ENCODE measurements around the gene ADGRG7. TPM values are rescaled to one million over a fixed set of nuclear protein-coding genes. Genes with fewer than 3 reads are reported as not detected.

Gene ADGRG7
- total RNA-seq, 1 donor from 2014 or later = not detected

DNA sequence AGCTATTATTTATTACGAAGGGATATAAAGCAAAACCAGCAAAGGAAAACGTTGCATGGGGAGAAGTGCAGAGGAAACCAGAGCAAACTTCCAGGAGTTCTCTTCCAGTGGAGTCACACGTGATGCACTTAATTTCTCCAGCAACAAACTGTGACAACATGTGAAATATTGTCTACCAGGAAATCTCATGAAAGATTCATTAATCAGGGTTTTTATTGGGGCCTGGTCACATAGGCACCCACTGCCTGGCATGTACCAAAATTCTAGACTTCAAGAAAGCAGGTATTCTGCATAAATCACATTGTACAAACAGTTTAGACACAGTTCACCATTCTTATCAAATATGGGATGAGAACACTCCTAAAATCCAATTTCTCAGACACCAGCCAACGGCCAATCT lies 94.5 kb downstream of the ADGRG7 start:
- TF ChIP-seq, protein P1, sequence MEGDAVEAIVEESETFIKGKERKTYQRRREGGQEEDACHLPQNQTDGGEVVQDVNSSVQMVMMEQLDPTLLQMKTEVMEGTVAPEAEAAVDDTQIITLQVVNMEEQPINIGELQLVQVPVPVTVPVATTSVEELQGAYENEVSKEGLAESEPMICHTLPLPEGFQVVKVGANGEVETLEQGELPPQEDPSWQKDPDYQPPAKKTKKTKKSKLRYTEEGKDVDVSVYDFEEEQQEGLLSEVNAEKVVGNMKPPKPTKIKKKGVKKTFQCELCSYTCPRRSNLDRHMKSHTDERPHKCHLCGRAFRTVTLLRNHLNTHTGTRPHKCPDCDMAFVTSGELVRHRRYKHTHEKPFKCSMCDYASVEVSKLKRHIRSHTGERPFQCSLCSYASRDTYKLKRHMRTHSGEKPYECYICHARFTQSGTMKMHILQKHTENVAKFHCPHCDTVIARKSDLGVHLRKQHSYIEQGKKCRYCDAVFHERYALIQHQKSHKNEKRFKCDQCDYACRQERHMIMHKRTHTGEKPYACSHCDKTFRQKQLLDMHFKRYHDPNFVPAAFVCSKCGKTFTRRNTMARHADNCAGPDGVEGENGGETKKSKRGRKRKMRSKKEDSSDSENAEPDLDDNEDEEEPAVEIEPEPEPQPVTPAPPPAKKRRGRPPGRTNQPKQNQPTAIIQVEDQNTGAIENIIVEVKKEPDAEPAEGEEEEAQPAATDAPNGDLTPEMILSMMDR (IDR thresholded peaks at IDR 0.05) = no peak
- DNase-seq (ENCODE audit: extremely low spot score, unreplicated experiment) = no peak
- H3K4me1 Mint-ChIP-seq (ENCODE audit: unreplicated experiment) = peaks cover 4% of the 10 kb centered on the region
- peaks cover 48% of the 10 kb centered on the region for H3K27me3 Mint-ChIP-seq (ENCODE audit: unreplicated experiment)
- H3K27ac Mint-ChIP-seq (ENCODE audit: unreplicated experiment) = no peak overlapping the region
- H3K9me3 Mint-ChIP-seq (ENCODE audit: unreplicated experiment) = no peaks in the 10 kb centered on the region
- H3K36me3 Mint-ChIP-seq (ENCODE audit: unreplicated experiment) = peaks cover 2% of the 10 kb centered on the region
- no peak overlapping the region for H3K4me3 Mint-ChIP-seq (ENCODE audit: unreplicated experiment)

DNA sequence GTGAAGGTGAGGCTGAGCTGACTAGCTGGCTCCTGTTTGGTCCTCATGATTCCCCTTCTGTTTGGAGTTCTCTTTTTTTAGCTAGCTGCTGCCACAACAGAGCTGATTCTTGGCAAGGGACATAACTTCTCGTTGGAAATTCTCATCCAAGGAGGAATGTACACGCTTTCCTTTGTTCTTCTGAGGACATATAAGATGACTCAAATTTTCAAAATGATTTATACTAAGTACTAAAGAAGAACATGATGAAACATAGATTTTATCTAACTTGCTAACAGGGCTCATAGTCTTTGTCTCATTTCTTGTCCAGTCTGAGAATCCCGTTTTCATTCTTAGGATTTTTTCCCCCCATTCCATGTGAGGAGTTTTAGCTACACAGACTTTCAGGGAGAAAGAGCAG lies 97.0 kb downstream of the ADGRG7 start:
- no peak for DNase-seq (ENCODE audit: extremely low spot score, unreplicated experiment)
- peaks cover 24% of the 10 kb centered on the region for H3K27me3 Mint-ChIP-seq (ENCODE audit: unreplicated experiment)
- no peaks in the 10 kb centered on the region for H3K9me3 Mint-ChIP-seq (ENCODE audit: unreplicated experiment)
- H3K36me3 Mint-ChIP-seq (ENCODE audit: unreplicated experiment) = peaks cover 5% of the 10 kb centered on the region
- H3K4me1 Mint-ChIP-seq (ENCODE audit: unreplicated experiment) = peaks cover 16% of the 10 kb centered on the region
- H3K27ac Mint-ChIP-seq (ENCODE audit: unreplicated experiment) = no peak overlapping the region
- TF ChIP-seq, protein P1 (IDR thresholded peaks at IDR 0.05) = no peak
- H3K4me3 Mint-ChIP-seq (ENCODE audit: unreplicated experiment) = no peak overlapping the region

- DNase-seq (ENCODE audit: extremely low spot score, unreplicated experiment) = no peak
- H3K4me3 Mint-ChIP-seq (ENCODE audit: unreplicated experiment) = peak overlapping the region; percentile 81
- peak overlapping the region; percentile 89 for H3K27ac Mint-ChIP-seq (ENCODE audit: unreplicated experiment)
- peaks cover 31% of the 10 kb centered on the region for H3K4me1 Mint-ChIP-seq (ENCODE audit: unreplicated experiment)
- TF ChIP-seq, protein P1 (IDR thresholded peaks at IDR 0.05) = no peak
- H3K36me3 Mint-ChIP-seq (ENCODE audit: unreplicated experiment) = peaks cover 19% of the 10 kb centered on the region
- H3K9me3 Mint-ChIP-seq (ENCODE audit: unreplicated experiment) = no peaks in the 10 kb centered on the region
- peaks cover 14% of the 10 kb centered on the region for H3K27me3 Mint-ChIP-seq (ENCODE audit: unreplicated experiment)
Measured at GRCh38 chr3:100708644-100708988, 99.2 kb downstream of the ADGRG7 start.

DNA sequence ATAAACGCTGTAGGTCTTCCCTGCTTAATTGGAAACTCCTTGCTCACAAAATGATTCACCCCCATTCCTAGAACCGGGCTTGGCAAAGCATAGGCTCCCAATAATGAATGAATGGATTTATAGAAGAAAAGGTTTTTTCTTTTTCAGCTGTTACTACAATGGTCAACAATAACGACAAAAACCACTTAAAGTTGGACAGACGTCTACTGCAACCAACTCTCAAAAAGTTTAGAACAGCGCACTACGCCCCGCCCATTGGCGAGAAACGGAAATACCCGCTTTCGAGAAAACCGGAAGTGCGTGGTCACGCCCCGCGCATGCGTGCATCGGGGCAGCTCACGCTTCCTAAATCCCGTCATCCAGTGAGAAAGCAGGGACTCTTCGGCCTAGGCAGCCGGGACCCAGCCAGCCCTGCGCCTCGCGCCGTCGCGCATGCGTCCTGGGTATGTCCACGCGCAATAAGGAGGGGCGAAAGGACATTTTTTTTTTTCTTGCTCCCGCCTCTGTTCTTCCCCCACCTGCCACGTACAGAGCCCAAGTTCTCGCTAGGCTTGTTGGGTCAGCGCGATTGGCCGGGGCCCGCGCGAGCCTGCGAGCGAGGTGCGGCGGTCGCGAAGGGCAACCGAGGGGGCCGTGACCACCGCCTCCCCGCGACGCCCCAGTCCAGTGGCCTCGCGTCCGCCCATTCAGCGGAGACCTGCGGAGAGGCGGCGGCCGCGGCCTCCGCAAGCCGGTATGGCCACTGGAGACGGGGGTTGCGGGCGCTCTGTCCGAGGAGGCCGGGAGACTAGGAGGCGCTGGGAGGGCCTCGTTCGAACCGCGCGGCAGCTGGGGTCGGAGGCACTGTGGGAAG lies 99.8 kb downstream of the ADGRG7 start, which contains the start of gene TFG:
Gene TFG, plus strand, starts transcription at position 506 of the 853 bp plus-strand sequence. CDS start 4,192 bp downstream, outside the sequence.
- peak; percentile 100 for DNase-seq (ENCODE audit: extremely low spot score, unreplicated experiment)
- TF ChIP-seq, protein P1 (IDR thresholded peaks at IDR 0.05) = no peak
- Mint-ChIP-seq H3K27ac (ENCODE audit: unreplicated experiment) (peak within 1 kb of the TSS; percentile 89), H3K36me3 (ENCODE audit: unreplicated experiment) (peaks cover 23% of the 10 kb centered on the region), H3K4me3 (ENCODE audit: unreplicated experiment) (peak within 1 kb of the TSS; percentile 81), H3K4me1 (ENCODE audit: unreplicated experiment) (peaks cover 32% of the 10 kb centered on the region), H3K9me3 (ENCODE audit: unreplicated experiment) (no peaks in the 10 kb centered on the region), H3K27me3 (ENCODE audit: unreplicated experiment) (peaks cover 12% of the 10 kb centered on the region)

GRCh38 chr3:100709842-100710260 lies 100.5 kb downstream of the ADGRG7 start:
- Mint-ChIP-seq H3K4me1 (ENCODE audit: unreplicated experiment) (peaks cover 33% of the 10 kb centered on the region), H3K36me3 (ENCODE audit: unreplicated experiment) (peaks cover 24% of the 10 kb centered on the region), H3K27ac (ENCODE audit: unreplicated experiment) (peak overlapping the region; percentile 89), H3K4me3 (ENCODE audit: unreplicated experiment) (peak overlapping the region; percentile 81), H3K9me3 (ENCODE audit: unreplicated experiment) (no peaks in the 10 kb centered on the region), H3K27me3 (ENCODE audit: unreplicated experiment) (peaks cover 12% of the 10 kb centered on the region)
- DNase-seq (ENCODE audit: extremely low spot score, unreplicated experiment) = peak; percentile 85
- TF ChIP-seq, protein P1 (IDR thresholded peaks at IDR 0.05) = peak; percentile 17

Measured in osteocyte (in vitro differentiated cells).